GM19467 (cell line): ENCODE data around the gene POLR1D.
"Not testable (repeated sequence)": the region's sequence is repeated elsewhere in the genome, so short reads cannot be mapped to it uniquely, and the experiment has no call there.

Source experiments
- ATAC-seq: cut with Tn5 transposase; IDR thresholded peaks from one replicate; pipeline ENCODE4 v1.9.1; 2021; ENCODE audit warnings: mild to moderate bottlenecking, moderate library complexity; ENCODE audit not compliant: unreplicated experiment

The POLR1D gene

DNA sequence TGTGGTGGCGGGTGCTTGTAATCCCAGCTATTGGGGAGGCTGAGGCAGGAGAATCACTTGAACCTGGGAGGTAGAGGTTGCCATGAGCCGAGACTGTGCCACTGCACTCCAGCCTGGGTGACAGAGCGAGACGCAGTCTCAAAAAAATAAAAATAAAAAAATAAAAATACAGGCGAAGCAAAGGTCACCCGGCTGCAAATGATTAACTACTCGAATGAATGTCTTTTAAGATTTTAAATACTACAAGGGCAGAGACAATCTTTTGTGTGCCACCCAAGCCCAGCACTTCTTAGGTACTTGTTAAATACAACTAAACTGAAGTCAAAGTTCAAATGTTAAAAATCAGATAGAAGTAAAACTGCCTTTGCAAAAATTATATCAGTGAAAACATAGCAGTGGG, 8.1 kb upstream of the POLR1D start:
- ATAC-seq = no peak

DNA sequence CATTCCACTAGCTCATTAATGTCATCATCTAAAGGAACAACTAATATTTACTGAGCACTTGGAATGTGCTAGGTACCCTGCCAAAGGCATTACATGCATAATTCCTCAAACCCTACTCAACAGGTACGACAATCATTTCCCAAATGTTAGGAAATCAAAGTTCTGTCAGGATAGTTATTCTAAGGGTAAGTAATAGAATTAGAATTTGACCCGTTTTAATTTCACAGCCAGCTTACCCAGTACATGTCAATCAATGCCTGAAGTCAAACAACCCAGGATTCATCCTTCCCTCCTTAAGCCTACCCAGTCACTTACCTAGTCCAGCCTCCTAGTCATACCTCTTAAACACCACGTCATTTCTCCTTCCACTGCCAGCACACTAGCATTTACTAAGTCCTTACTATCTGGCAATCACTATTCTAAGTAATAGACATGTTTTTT, 3.8 kb upstream of the POLR1D start:
- no peak for ATAC-seq

DNA sequence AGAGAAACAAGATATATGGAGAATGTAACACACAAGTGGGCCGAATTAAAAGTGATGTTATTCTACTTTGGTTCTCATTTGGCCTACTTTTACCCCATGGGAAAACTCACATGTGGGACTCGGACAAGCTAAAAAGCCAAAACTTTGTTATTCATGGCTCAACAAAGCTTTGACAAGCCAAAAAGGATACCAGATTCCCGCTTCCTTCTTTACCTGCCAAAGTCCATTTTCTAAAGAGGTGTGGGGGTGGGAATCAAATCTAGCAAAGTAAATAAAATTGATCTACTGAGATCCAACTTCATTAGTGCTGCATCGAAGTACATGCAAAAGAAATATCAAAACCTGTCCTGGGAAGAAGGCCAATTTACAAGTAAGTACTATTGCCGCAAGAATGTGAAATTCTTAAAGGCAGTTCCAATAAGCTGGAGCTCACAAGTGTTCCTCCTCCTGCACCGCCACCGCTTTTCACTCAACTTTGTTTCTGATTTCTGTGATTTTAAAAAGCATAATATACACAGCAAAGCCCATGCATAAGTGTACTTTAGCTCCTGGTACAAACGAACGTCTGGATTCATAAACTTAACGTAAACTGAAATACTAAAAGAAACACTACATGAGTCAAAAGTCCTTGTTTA, 2.5 kb upstream of the POLR1D start:
- no peak for ATAC-seq

- peak; percentile 30 for ATAC-seq
Measured at GRCh38 chr13:27619728-27620376, 1.8 kb upstream of the POLR1D start.

GRCh38 chr13:27620377-27621115, 1.1 kb upstream of the POLR1D start, which contains the start of gene LNX2:
Gene LNX2, minus strand, starts transcription at chr13:27620529. Its CDS starts 38,826 bp downstream, at chr13:27581703.
- peak; percentile 88 for ATAC-seq

DNA sequence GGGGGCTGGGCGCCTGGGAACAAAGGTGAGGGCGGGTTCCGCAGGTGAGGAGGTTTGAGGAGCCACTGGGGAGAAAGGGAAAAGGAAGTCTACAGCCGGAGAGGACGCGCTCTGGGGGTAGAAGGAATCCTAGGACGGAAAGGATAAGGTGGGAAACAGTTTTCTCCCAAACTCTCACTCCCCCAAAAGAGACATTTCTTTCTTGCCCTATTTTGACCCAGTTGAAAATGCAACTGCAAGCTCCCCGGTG, 651 bp upstream of the POLR1D start:
- no peak for ATAC-seq

DNA sequence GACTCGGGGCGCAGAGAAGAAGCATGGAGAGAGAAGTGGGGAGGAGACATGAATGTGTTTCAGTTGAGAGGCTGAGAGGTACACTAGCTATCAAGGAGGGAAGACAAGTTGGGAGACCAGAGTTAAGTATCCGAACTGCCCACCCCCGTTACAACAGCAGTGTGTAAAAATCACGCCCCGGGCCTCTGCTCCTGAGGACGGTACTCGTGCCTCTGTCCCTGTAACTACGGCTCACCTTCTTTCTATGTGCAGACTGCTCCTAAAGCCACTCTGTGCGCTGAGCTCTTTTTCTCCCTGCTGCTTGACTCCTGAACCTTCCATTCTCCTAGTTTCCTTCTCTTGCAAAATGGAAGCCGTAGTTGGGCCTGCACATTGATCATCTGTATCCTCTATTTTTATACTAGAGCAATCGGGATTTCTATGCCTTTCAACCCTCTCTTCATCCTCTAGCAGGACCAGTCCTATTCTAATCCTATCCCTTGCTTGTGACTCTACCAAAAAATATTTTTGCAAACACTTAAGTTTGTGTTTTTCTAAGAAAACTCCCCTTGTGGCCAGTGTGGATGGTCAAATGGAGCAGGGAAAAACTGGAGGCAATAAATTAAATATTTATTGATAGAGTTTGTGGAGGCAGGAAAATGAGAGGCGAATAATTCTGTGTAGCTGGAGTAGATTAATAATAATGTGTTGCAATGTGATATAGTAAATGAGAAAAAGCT, 569 bp downstream of the POLR1D start:
- no peak for ATAC-seq

- no peak for ATAC-seq
Measured at GRCh38 chr13:27622881-27623280, 1.2 kb downstream of the POLR1D start.

GRCh38 chr13:27624071-27624470, 2.4 kb downstream of the POLR1D start:
- no peak for ATAC-seq

- ATAC-seq = no peak
Measured at GRCh38 chr13:27625839-27626238, 4.1 kb downstream of the POLR1D start.

DNA sequence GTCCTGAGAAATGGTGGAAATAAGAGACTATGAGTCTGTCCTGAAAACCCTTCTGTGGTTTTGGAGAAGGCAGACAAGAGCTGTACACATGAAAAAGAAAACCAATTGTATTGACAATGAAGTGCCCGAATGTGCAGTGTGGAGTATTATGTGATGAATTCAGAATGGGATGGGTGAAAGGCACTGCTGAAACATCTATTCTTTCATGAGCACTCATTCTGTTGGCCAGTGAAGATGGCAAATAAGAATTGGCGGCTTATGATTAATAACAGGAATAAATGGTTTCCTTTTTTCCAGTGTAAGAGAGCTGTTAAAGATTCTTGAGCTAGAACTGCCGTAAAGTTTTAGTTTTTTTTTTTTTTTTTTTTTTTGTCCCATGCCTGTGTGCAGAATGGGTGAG, 5.7 kb downstream of the POLR1D start:
- ATAC-seq = no peak

DNA sequence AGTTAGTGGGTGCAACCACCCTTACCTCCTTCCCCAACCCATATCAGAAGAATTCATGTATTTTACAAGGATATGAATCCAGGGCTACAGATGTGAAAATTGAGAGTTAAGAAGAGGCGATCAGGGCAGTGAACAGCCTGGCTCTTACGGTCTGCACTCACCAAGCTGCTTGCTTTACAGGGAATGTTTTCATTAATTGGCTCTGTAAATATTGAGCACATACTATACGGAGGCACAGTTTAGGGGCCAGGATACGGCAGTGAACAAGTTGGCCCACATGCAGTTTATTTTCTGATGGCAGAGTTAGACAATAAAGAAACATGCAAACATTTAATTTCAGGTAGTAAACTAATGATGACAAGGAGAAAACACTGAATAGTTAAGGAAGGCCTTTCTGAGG, 6.4 kb downstream of the POLR1D start:
- ATAC-seq = no peak

DNA sequence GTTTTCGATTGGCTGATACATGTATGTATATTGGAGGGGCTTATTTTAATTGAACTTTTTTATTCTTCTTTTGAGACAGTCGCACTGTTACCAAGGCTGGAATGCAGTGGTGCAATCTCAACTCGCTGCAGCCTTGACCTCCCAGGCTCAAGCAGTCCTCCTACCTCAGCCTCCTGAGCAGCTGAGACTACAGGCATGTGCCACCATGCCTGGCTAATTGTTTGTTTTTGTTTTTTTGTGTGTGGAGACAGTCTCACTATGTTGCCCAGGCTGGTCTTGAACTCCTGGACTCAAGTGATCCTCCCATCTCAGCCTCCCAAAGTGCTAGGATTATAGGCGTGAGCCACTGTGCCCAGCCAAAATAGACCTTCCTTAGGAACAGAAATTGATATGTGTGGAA, 7.1 kb downstream of the POLR1D start:
- not testable (repeated sequence) for ATAC-seq

DNA sequence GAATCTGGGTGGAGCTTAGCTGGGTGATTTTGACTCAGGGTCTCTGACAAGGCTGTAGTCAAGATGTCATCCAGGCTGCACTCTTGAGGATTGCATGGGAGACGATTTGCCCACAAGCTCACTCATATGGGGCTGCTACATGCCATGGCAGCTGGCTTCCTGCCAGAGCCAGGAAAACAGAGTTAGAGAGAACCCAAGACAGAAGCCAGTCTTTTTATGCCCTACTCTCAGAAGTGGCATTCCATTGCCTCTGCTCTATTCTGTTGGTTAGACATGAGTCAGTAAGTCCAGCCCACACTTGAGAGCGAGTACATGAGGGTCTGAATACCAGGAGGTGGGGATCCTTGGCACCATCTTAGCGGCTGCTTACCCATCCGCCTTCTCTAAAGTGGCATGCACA, 9.5 kb downstream of the POLR1D start:
- ATAC-seq = no peak

DNA sequence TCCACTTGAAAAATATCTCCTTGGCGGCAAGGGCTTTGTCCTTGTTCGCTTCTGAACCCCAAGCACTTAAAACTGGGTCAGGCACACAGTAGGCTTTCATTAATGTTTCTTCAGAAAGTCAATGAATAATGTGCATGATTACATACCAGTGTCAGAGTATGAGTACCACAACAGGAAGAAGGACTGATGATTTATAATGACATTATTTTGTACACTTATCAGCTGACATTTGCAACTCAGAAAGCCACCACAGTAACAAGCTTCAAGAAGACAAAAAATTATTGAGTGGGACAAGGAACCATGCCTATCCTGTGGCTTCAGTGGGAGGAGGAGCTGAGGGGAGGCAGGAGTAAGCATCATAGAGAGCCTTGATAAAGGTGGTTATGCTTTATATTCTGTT, 10.0 kb downstream of the POLR1D start:
- no peak for ATAC-seq

DNA sequence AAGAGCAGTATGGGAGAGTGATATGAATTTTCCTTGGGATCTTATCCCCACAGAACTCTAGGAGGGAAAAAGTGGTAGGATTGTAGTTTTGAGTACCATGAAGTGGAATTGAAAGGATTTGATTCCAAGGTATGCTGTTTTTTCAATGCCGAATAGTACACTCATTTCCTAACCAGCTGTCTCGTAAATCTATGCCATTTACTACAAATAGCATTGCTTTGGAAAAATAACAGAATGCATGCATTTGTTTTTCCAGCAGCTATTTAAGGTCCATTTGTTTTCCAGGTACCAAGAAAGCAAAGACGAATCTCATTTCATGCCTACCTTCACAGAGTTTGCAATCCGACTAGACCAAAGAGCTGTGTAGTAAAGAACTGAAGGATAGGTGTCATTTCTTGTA, 10.5 kb downstream of the POLR1D start:
- ATAC-seq = no peak

- ATAC-seq = no peak
Measured at GRCh38 chr13:27632648-27633047, 11.0 kb downstream of the POLR1D start.

DNA sequence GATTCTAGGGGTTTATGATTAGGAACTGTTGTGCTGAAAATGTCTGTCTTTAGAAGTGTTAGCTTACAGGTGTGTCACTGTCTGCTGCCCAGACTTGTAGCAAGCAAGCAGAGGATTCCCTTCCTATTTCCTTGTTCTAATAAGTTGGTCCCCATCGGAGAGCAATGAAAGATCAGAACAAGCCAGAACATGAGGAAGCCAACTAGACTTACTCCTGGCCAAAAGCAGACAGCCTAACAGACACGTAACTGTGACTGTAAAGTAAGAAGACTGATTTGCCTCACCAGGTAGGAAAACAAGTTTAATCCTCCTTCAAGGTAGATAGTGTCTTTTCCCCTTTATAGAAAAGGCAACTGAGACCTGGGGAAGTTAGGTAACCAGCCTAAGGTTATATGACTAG, 12.5 kb downstream of the POLR1D start:
- ATAC-seq = no peak

GRCh38 chr13:27634791-27635190, 13.1 kb downstream of the POLR1D start:
- no peak for ATAC-seq

DNA sequence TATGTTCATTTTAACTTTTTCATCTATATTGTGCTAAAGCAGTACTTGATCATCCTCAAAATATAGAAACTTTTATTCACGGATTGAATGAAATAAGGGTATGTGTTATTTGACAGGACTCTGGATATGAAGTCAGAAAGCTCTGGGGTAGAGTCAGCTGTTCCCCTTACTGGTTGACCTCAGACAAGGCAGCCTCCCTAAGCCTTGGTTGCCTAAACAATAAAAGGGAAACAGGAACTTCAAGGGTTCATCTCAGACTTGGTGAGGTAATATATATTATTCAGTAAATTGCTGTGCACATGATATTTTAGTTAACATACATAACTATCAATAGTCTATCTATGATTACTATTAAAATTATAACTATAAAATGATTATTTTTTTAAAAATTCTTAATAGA, 13.6 kb downstream of the POLR1D start:
- ATAC-seq = no peak

- no peak for ATAC-seq
Measured at GRCh38 chr13:27636589-27637288, 15.0 kb downstream of the POLR1D start.
